Measurements from ENCODE around the gene STOX1.
"Not testable (repeated sequence)": the region's sequence is repeated elsewhere in the genome, so short reads cannot be mapped to it uniquely, and the experiment has no call there.

STOX1 gene

DNA sequence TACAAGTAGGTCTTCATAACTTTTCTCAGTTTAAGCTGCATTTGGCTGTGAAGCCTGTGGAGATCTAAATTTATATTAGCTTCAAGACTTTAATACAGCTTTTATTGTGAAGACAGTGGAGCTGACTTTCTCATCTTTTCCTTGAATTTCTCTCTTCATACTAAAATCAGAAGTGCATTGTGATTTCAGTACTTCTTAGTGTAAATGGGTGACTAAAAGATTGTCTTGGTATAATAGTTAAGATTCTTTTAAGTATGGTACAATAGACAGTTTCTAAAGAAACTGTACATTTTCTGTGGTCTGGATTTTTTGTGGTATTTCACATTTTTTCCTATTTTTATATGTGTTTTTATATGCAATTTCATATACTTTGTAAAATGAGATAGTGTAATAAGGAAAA is 107.7 kb downstream of the STOX1 start:
- H3K9me2 ChIP-seq (replicated peaks; ENCODE audit: control insufficient read depth, low read length) = no peaks in the 10 kb centered on the region
- no peaks in the 10 kb centered on the region for H3K27me3 ChIP-seq (ENCODE audit: control insufficient read depth, low read length)
- H3F3A ChIP-seq (ENCODE audit: control insufficient read depth, insufficient read depth) = no peaks in the 10 kb centered on the region
- H3K79me2 ChIP-seq (ENCODE audit: control insufficient read depth, low read length) = peaks cover 8% of the 10 kb centered on the region
- H3K4me1 ChIP-seq (ENCODE audit: control insufficient read depth, low read length) = no peaks in the 10 kb centered on the region
- no peak overlapping the region for H3K4me3 ChIP-seq (ENCODE audit: low read length)
- no peak overlapping the region for H3K27ac ChIP-seq (ENCODE audit: low read depth, low read length)
- no peak for TF ChIP-seq EZH2phosphoT487 (IDR thresholded peaks at IDR 0.05; ENCODE audit: borderline replicate concordance, low read length)
- TF ChIP-seq, protein P1, sequence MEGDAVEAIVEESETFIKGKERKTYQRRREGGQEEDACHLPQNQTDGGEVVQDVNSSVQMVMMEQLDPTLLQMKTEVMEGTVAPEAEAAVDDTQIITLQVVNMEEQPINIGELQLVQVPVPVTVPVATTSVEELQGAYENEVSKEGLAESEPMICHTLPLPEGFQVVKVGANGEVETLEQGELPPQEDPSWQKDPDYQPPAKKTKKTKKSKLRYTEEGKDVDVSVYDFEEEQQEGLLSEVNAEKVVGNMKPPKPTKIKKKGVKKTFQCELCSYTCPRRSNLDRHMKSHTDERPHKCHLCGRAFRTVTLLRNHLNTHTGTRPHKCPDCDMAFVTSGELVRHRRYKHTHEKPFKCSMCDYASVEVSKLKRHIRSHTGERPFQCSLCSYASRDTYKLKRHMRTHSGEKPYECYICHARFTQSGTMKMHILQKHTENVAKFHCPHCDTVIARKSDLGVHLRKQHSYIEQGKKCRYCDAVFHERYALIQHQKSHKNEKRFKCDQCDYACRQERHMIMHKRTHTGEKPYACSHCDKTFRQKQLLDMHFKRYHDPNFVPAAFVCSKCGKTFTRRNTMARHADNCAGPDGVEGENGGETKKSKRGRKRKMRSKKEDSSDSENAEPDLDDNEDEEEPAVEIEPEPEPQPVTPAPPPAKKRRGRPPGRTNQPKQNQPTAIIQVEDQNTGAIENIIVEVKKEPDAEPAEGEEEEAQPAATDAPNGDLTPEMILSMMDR (IDR thresholded peaks at IDR 0.05; ENCODE audit: low read depth, low read length, poor library complexity, severe bottlenecking) = no peak
- no peak overlapping the region for H3K4me2 ChIP-seq (ENCODE audit: low read length)
- no peaks in the 10 kb centered on the region; the same call in 1 of the 2 replicates for H4K20me1 ChIP-seq (ENCODE audit: control insufficient read depth, insufficient read depth, low read depth, low read length)
- peaks cover 75% of the 10 kb centered on the region for H3K36me3 ChIP-seq (ENCODE audit: control insufficient read depth, low read length)
- H3K9me3 ChIP-seq (ENCODE audit: control insufficient read depth, insufficient read depth, low read length) = no peaks in the 10 kb centered on the region

DNA sequence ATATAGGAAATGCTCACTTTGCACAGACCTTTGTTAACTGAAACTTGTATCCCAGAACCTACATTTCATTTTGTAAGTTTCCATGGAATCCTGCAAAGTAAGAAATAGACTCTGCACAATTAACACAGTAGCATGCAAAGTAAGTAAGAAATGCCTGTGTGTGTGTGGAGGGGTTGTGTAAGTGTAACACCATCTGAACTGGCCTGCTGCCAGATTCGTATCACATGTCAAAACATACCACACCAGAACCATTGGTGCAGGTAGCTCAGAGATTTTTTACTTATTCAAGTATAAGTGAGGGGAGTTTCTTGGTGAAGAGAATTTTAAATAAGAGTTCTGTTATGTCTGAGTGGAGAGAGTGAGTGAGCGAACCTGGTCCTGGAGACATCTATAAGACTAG is 110.8 kb downstream of the STOX1 start:
- H3K4me2 ChIP-seq (ENCODE audit: low read length) = no peak overlapping the region
- no peaks in the 10 kb centered on the region; the same call in 1 of the 2 replicates for H3F3A ChIP-seq (ENCODE audit: control insufficient read depth, insufficient read depth)
- H3K4me3 ChIP-seq (ENCODE audit: low read length) = no peak overlapping the region
- H3K36me3 ChIP-seq (ENCODE audit: control insufficient read depth, low read length) = peaks cover 73% of the 10 kb centered on the region
- H3K9me2 ChIP-seq (replicated peaks; ENCODE audit: control insufficient read depth, low read length) = no peaks in the 10 kb centered on the region
- no peak overlapping the region for H3K27ac ChIP-seq (ENCODE audit: low read depth, low read length)
- H3K4me1 ChIP-seq (ENCODE audit: control insufficient read depth, low read length) = no peaks in the 10 kb centered on the region
- peaks cover 4% of the 10 kb centered on the region; the same call in 1 of the 2 replicates for H3K79me2 ChIP-seq (ENCODE audit: control insufficient read depth, low read length)
- TF ChIP-seq, protein P1 (IDR thresholded peaks at IDR 0.05; ENCODE audit: low read depth, low read length, poor library complexity, severe bottlenecking) = no peak
- TF ChIP-seq EZH2phosphoT487 (IDR thresholded peaks at IDR 0.05; ENCODE audit: borderline replicate concordance, low read length) = no peak
- no peaks in the 10 kb centered on the region for H3K9me3 ChIP-seq (ENCODE audit: control insufficient read depth, insufficient read depth, low read length)
- no peaks in the 10 kb centered on the region for H3K27me3 ChIP-seq (ENCODE audit: control insufficient read depth, low read length)
- H4K20me1 ChIP-seq (ENCODE audit: control insufficient read depth, insufficient read depth, low read depth, low read length) = no peaks in the 10 kb centered on the region

DNA sequence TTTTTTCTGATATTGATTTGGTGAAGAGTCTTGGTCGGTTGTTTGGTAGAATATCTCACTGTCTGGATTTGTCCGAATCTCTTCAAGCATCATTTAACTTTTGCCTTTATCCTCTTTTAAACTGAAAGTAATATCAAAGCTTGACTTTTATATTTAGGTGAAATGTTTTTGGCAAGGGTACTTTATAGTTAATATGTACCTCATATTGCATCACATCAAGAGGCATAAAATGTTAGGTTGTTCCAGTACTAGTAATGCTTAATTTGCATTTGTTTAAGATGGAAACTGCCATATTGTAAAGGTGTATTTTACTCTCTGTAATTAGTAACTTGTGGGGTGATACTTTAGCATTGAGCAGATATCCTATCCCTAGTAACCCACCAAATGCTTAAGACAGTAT is 111.6 kb downstream of the STOX1 start:
- H3K27ac ChIP-seq (ENCODE audit: low read depth, low read length) = no peak overlapping the region
- no peaks in the 10 kb centered on the region for H3K4me1 ChIP-seq (ENCODE audit: control insufficient read depth, low read length)
- no peaks in the 10 kb centered on the region for H3K9me2 ChIP-seq (replicated peaks; ENCODE audit: control insufficient read depth, low read length)
- no peak for TF ChIP-seq EZH2phosphoT487 (IDR thresholded peaks at IDR 0.05; ENCODE audit: borderline replicate concordance, low read length)
- TF ChIP-seq, protein P1 (IDR thresholded peaks at IDR 0.05; ENCODE audit: low read depth, low read length, poor library complexity, severe bottlenecking) = no peak
- no peaks in the 10 kb centered on the region for H4K20me1 ChIP-seq (ENCODE audit: control insufficient read depth, insufficient read depth, low read depth, low read length)
- H3K79me2 ChIP-seq (ENCODE audit: control insufficient read depth, low read length) = peaks cover 4% of the 10 kb centered on the region; the same call in 1 of the 2 replicates
- no peaks in the 10 kb centered on the region for H3K9me3 ChIP-seq (ENCODE audit: control insufficient read depth, insufficient read depth, low read length)
- H3K36me3 ChIP-seq (ENCODE audit: control insufficient read depth, low read length) = peaks cover 78% of the 10 kb centered on the region
- no peaks in the 10 kb centered on the region for H3K27me3 ChIP-seq (ENCODE audit: control insufficient read depth, low read length)
- no peak overlapping the region for H3K4me3 ChIP-seq (ENCODE audit: low read length)
- H3F3A ChIP-seq (ENCODE audit: control insufficient read depth, insufficient read depth) = no peaks in the 10 kb centered on the region; the same call in 1 of the 2 replicates
- H3K4me2 ChIP-seq (ENCODE audit: low read length) = no peak overlapping the region

DNA sequence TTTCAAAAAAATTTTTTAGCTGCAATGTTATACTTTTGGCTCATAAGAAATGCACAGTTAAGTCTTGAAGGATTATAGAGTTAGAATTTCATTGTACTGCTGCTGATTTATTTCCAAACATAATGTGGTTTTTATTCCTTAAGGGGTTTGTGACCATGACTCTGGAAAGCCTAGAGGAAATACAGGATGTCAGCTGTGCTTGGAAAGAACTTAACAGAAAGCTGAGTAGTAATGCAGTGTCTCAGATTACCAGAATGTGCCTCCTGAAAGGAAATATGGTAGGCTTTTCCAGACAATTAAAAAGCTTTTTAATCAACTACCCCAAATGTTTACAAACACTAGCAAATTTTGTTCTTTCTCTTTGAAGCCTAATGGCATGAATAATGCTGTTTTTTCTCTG is 113.6 kb downstream of the STOX1 start:
- not testable (repeated sequence) for H3K9me3 ChIP-seq (ENCODE audit: control insufficient read depth, insufficient read depth, low read length)
- H3K36me3 ChIP-seq (ENCODE audit: control insufficient read depth, low read length) = peaks cover 72% of the 10 kb centered on the region

More for the DNA sequence above, 113.6 kb downstream of the STOX1 start:
- H3K4me2 ChIP-seq (ENCODE audit: low read length); H4K20me1 ChIP-seq (ENCODE audit: control insufficient read depth, insufficient read depth, low read depth, low read length); H3K79me2 ChIP-seq (ENCODE audit: control insufficient read depth, low read length); H3K9me2 ChIP-seq (replicated peaks; ENCODE audit: control insufficient read depth, low read length); H3K4me1 ChIP-seq (ENCODE audit: control insufficient read depth, low read length); H3K27ac ChIP-seq (ENCODE audit: low read depth, low read length); H3K4me3 ChIP-seq (ENCODE audit: low read length); H3K27me3 ChIP-seq (ENCODE audit: control insufficient read depth, low read length); H3F3A ChIP-seq (ENCODE audit: control insufficient read depth, insufficient read depth): not testable (repeated sequence)
